Gastrocnemius medialis (tissue), 4 donors: ENCODE data around the gene MDM1. TPM values are rescaled to one million over a fixed set of nuclear protein-coding genes. Genes with fewer than 3 reads are reported as not detected.

Source experiments
- ATAC-seq, 2 donors: fragments of 150-250 bp; one replicate each; pipeline ENCODE4 v1.9.1; 2016
- DNase-seq, 2 donors: peaks; one replicate each; pipeline ENCODE4 v3.0.0-alpha.2; 2019
- H3K27ac ChIP-seq, 4 donors: fragments of 200-600 bp; sonication (generic); 1 replicate in 1 of 4; 2 replicates in 3 of 4; pipeline ENCODE4 v1.5.1; 2016 to 2018; ENCODE audit warnings: mild to moderate bottlenecking in 2 of 4, moderate library complexity in 1 of 4
- H3K27me3 ChIP-seq, 3 donors: fragments of 200-600 bp; sonication (generic) in 2 of 3; 1 replicate in 1 of 3; 2 replicates in 2 of 3; pipeline versions ENCODE4 v1.5.1 to v1.6.0; 2016 to 2019; ENCODE audit warnings: mild to moderate bottlenecking in 1 of 3, moderate library complexity in 1 of 3
- H3K36me3 ChIP-seq, 2 donors: fragments of 200-600 bp; sonication (generic) in 1 of 2; one replicate each; pipeline ENCODE4 v1.5.1; 2017 to 2018
- H3K4me1 ChIP-seq, 2 donors: fragments of 200-600 bp; sonication (generic) in 1 of 2; one replicate each; pipeline ENCODE4 v1.5.1; 2016 to 2017; ENCODE audit warnings: mild to moderate bottlenecking in 2 of 2
- H3K4me3 ChIP-seq, 4 donors: fragments of 200-600 bp; sonication (generic) in 3 of 4; 1 replicate in 1 of 4; 2 replicates in 3 of 4; pipeline ENCODE4 v1.5.1; 2016 to 2019; ENCODE audit warnings: mild to moderate bottlenecking in 2 of 4
- H3K9me3 ChIP-seq, 3 donors: fragments of 200-600 bp; sonication (generic) in 2 of 3; 1 replicate in 1 of 3; 2 replicates in 2 of 3; pipeline ENCODE4 v1.5.1; 2016 to 2019
- POLR2A ChIP-seq, 2 donors: fragments of 450-650 bp; IDR thresholded peaks; one replicate each; pipeline ENCODE4 v1.6.1; 2017; ENCODE audit warnings: antibody characterized with exemption in 2 of 2, mild to moderate bottlenecking in 2 of 2, moderate library complexity in 2 of 2
- in situ Hi-C, 4 donors: fragments of 200-750 bp; cut with MboI; loops; one replicate each; pipeline versions ENCODE4 v1.15.0 to v1.8.0; 2017; ENCODE audit warnings: low sequenced_read_pairs in 4 of 4
- intact Hi-C: fragments of 100-400 bp; cut with DNase I; formaldehyde crosslinking; loops from one replicate; pipeline ENCODE4 v1.15.1; 2023; ENCODE audit warnings: low total_unique reads
- total RNA-seq, 4 donors: library from RNA; depleted of rRNA; stranded (reverse); fragments of >200 nt; gene quantifications; one replicate each; pipeline versions ENCODE4 v1.1.0 to v1.2.3, GENCODE V29; 2016
- TF ChIP-seq, protein P1 (sequence below), 5 experiments: fragments of 450-650 bp in 3 of 5; fragments of 200-600 bp in 2 of 5; sonication (generic) in 2 of 5; IDR thresholded peaks in 4 of 5; conservative IDR thresholded peaks in 1 of 5; 1 replicate in 4 of 5; 2 replicates in 1 of 5; pipeline ENCODE4 v1.5.1; 2016 to 2019; ENCODE audit warnings: antibody characterized with exemption in 5 of 5, mild to moderate bottlenecking in 3 of 5, moderate library complexity in 3 of 5

MDM1 gene
- total RNA-seq, 4 donors from 2014 or later, result 1.6 to 6.8 (median 3.4) TPM

DNA sequence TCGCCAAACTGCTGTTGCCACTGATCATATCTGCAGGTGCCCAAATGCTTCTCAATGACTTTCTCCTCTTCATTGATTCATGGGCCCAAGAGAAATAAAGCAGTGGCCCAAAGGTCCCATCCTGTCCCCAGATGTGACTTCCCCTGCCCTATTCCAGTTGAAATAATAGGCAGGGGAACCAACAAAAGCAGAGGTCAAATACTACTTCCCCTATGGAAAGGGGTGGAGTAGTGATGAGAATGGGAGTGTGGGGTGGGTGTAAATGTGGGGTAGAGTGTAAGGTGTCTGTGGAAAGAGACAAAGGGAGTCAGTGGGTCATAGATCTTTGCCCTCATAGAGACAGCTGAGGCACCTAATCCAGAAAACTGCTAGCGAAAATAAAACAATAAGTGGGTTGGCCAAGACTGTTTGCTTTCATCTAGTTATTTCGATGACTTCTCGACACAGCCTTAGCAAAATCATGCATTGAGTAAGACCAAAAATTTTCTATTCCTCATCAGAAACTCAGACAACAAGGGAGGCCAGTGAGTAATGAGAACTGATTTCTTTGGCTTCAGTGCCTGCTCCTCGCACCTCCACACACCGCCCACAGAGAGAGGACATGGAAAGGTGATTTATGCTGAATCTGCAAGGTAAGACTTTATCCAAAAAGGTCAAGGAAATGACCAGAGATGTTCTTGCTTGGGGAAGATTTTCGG, 67.9 kb downstream of the MDM1 start:
- no peaks in the 10 kb centered on the region for H3K9me3 ChIP-seq
- H3K36me3 ChIP-seq, result no peaks in the 10 kb centered on the region
- intact Hi-C loops, result no loop called here
- no peaks in the 10 kb centered on the region for H3K4me1 ChIP-seq
- TF ChIP-seq POLR2A (IDR thresholded peaks at IDR 0.05), result no peak
- TF ChIP-seq, protein P1, sequence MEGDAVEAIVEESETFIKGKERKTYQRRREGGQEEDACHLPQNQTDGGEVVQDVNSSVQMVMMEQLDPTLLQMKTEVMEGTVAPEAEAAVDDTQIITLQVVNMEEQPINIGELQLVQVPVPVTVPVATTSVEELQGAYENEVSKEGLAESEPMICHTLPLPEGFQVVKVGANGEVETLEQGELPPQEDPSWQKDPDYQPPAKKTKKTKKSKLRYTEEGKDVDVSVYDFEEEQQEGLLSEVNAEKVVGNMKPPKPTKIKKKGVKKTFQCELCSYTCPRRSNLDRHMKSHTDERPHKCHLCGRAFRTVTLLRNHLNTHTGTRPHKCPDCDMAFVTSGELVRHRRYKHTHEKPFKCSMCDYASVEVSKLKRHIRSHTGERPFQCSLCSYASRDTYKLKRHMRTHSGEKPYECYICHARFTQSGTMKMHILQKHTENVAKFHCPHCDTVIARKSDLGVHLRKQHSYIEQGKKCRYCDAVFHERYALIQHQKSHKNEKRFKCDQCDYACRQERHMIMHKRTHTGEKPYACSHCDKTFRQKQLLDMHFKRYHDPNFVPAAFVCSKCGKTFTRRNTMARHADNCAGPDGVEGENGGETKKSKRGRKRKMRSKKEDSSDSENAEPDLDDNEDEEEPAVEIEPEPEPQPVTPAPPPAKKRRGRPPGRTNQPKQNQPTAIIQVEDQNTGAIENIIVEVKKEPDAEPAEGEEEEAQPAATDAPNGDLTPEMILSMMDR (IDR thresholded peaks at IDR 0.05 in 4 of 5, conservative IDR thresholded peaks at IDR 0.05 in 1 of 5), result no peak
- H3K4me3 ChIP-seq, result no peak overlapping the region
- no peak for ATAC-seq
- no peaks in the 10 kb centered on the region for H3K27me3 ChIP-seq
- no peak overlapping the region for H3K27ac ChIP-seq
- no peak for DNase-seq
- in situ Hi-C loops, result no loop called here

DNA sequence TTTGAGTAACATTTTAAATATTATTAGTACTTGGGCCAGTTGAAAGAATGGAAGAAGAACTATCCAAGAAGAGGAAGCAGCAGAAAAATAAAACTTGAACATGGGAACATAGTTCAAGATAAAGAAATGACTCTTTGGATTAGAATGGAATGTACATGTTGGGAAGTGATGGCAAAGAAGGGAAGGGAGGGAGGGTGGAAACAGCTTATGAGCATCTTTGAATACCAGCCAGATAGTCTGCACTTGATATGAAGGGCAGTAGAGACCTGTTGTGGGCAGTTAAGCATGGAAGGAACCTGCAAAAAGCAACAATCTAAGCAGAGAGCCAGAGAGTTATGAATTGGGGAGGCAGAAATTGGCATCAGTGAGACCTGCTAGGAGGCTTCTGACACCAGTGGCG, 68.8 kb downstream of the MDM1 start:
- Histone ChIP-seq H3K9me3 (no peaks in the 10 kb centered on the region), H3K4me1 (no peaks in the 10 kb centered on the region), H3K27ac (no peak overlapping the region), H3K4me3 (no peak overlapping the region), H3K36me3 (no peaks in the 10 kb centered on the region), H3K27me3 (no peaks in the 10 kb centered on the region)
- ATAC-seq (no peak), DNase-seq (no peak)
- TF ChIP-seq, protein P1 (IDR thresholded peaks at IDR 0.05 in 4 of 5, conservative IDR thresholded peaks at IDR 0.05 in 1 of 5), result no peak
- no peak for TF ChIP-seq POLR2A (IDR thresholded peaks at IDR 0.05)
- in situ Hi-C loops, result no loop called here
- intact Hi-C loops, result no loop called here

DNA sequence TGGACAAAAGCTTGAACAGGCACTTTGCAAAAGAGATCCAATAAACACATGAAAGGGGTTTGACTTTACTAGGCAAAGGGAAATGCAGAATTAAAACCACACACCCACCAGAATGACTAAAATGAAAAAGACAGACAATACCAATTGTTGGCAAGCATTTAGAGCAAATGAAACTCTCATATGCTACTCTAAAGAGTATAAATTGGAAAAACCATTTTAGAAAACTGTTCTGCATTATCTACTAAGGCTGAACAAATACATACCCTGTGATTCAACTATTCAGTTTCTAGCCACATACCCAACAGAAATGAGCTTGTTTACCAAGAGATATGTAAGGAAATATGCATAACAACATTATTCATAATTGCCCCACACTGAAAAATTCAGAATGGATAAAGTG, 70.3 kb downstream of the MDM1 start:
- DNase-seq (no peak), ATAC-seq (no peak)
- no peaks in the 10 kb centered on the region for H3K9me3 ChIP-seq
- no peaks in the 10 kb centered on the region for H3K4me1 ChIP-seq
- in situ Hi-C loops, result no loop called here
- H3K27ac ChIP-seq, result no peak overlapping the region
- no peaks in the 10 kb centered on the region for H3K36me3 ChIP-seq
- H3K27me3 ChIP-seq, result no peaks in the 10 kb centered on the region
- intact Hi-C loops, result no loop called here
- TF ChIP-seq, protein P1 (IDR thresholded peaks at IDR 0.05 in 4 of 5, conservative IDR thresholded peaks at IDR 0.05 in 1 of 5), result no peak
- TF ChIP-seq POLR2A (IDR thresholded peaks at IDR 0.05), result no peak
- H3K4me3 ChIP-seq, result no peak overlapping the region

DNA sequence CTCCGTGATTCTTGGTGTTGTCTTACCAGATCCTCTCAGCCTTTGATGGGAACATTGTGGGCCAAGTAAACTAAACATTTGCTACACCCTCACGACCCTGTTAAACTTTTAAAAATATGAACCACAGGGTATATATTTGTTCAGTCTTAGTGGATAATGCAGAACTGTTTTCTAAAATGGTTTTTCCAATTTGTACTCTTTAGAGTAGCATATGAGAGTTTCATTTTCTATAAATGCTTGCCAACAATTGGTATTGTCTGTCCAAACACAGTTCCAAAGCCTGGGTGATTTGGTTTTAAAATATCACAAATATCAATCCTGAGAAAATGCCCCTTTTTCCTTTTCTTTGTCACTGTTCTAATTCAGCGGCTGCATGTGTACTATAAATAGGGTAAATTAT, 72.0 kb downstream of the MDM1 start:
- Histone ChIP-seq H3K4me3 (no peak overlapping the region), H3K4me1 (no peaks in the 10 kb centered on the region), H3K27me3 (no peaks in the 10 kb centered on the region), H3K27ac (no peak overlapping the region), H3K36me3 (no peaks in the 10 kb centered on the region), H3K9me3 (no peaks in the 10 kb centered on the region)
- no peak for ATAC-seq
- no peak for DNase-seq
- TF ChIP-seq, protein P1 (IDR thresholded peaks at IDR 0.05 in 4 of 5, conservative IDR thresholded peaks at IDR 0.05 in 1 of 5), result no peak
- TF ChIP-seq POLR2A (IDR thresholded peaks at IDR 0.05), result no peak
- in situ Hi-C loops, result no loop called here
- intact Hi-C loops, result no loop called here
